ENCODE results near the gene GRIK4.

GRIK4 gene

DNA sequence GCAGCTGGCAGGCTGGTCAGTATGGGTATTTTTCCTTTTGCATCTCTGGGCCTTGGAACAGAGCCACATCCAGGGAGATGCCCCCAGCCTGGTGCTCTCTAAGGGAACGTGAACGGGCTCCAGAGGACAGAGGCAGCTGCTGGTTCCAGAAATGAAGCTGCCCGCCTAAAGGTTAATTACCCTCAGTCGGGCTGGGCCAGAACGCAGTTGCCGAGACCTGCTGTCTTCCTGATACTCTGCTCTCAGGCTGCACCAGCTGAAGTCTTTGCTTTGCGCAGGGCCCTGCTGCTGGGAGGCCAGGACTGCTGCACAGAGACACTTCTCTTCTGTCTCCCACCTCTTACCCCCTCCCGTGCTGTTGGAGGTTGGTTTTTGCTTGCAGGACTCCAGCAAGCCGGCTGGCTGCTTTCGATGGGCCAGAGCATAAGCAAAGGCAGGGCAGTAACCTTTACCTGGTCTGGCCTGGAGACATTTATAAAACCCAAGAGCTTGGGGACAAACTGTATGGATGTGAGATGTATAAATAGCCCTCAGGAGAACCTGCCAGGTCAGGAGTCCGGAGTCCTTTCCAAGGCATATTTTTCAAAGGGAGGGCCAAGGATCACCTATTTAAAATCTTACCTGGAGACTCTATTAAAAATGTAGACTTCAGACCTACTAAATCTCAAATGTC is 197.1 kb downstream of the GRIK4 start:
- no peak for DNase-seq (ENCODE audit: low read depth)

DNA sequence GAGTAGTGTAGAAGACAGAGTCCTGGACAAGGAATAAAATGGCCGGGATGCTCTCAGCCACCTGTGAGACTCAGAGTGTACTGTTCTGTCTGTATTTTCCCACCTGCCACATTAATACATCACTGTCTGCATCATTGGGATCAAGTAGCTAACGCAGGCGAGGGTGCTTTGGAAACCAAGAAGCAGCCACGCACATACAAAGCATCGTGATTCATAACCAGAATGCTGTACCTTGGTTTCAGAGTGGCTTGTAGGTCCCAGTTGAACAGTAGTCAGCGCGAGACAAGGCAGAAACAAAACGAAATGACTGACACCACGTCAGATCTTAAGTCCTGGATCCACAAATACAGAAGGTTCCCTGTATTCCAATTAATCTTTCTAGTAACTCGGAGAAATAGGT is 198.3 kb downstream of the GRIK4 start:
- DNase-seq (ENCODE audit: low read depth) = no peak

DNA sequence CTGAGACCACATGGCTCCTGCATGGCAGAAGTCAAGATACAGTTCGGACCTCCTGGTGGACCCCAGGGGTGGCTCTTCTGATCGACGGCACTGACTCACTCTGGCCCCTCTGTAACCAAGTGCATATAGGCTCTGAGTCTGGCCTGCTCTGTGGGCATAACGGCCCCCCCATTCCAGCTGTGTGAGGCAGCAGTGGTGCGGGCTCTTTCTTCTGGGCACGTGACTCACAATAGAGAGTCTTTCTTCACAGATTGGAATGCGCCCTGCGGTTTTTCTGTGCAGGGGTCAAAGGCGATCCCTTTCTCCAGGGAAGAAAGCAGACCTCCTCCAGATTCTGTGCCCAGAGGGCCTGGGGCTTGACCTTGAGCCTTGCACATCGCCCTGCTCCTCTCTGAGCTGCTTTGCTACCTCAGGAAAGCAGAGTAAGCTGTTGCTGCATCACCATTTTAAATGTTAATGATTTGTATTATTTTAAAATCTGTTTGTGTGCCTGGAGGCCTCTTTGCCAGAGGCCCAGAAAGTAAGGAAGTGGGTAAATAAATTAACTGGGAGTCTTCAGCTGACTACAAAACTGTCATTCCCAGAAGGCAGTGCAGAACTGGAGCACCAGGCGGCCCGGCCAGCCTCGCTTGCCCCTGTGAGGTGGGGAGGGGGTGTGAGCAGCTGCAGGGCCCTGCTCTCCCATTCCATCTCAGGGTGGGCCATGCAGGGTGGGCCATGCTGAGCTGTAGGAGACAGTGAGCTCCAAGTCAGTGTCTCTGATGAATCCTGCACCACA is 199.0 kb downstream of the GRIK4 start:
- no peak for DNase-seq (ENCODE audit: low read depth)

DNA sequence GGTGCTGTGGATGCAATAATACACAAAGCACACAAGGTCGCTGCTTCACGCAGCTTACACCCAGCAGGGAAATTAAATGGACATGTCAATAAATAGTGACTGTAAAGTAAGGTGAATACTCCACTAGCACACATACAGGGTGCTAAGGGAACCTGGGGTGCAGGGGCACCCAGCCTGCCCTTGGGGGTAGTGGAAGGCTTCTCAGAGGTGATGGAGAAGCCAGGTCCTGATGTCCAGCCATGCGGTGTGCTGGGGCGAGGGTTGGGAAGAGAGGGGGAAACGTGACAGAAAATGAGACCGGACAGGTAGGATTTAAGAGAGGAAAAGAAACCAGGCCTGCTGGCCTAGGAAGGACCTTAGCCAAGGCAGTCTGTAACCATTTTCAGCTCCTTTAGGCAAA is 200.5 kb downstream of the GRIK4 start:
- no peak for DNase-seq (ENCODE audit: low read depth)

DNA sequence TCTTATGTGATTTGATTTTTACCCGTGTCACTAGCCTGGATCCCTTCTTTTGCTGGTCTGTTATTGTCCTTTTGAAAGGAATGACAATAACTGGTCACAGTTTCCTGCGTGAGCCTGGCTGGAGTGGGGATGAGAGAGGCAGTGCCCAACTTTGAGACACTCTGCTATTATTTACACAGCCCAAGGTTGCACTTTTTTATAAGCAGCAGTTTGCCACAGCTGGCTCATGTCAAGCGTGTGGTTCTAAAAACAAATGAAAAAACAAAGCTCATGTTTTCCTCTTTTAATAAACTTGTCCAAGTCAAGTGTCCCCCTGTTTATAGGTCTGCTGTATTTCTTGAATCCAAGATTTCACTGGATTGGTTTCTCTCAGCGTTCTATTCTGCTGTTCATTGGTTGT is 201.3 kb downstream of the GRIK4 start:
- DNase-seq (ENCODE audit: low read depth) = no peak

DNA sequence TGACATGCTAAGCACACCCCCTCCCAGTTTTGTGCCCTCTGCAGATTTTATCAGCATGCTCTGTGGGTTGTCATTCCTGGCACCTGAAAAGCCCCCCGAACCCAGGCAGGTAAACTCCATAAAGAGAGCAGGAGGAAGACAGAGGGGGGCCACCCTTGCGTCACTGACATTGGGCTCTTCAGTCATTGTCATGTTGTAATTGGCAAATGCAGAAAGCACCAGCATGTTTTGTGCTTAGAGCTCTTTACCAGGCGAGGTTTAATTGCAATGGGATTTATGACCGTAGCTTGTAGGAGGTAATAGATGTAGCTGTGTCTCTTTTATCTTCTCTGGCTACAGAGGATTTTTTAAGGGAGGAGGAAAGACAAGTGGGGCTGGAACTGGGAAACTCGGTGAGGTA is 201.7 kb downstream of the GRIK4 start:
- DNase-seq (ENCODE audit: low read depth) = no peak

DNA sequence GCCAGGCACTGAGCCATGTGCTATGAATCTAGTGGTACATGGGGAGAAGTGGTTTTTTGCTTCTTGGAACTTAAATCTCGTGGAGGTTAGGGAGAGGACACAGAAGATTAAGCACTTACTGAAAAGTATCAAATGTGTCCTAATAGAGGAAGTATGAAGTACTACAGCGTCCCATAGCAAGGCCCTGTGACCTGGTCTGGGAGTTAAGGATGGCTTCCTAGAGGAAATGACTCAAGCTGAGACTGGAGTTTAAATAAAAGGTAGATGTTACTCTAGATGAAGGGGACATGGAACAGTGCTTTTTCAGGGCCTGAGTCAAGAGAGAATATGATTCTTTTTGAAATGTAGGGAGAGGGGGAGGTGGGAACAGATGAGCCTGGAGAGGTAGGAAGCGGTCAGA is 202.9 kb downstream of the GRIK4 start:
- no peak for DNase-seq (ENCODE audit: low read depth)

DNA sequence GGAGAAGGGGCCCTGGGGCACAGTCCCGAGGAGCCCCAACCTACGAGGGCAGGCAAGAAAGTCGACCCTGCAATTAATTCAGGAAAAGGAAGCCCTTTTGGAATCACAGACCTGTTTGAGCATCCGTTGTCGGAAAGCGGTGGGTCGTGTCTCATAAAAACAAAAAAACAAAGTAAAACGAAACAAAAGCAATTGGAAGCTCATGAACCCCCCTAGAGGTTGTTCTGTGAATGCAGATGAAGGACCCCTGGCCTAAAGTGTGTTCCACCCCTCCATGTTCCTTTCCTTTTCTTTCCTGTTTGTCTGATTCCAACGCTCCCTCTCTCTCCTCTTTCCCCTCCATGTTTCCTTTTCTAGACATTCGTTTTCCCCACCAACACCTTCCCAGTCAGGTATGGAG is 203.7 kb downstream of the GRIK4 start:
- no peak for DNase-seq (ENCODE audit: low read depth)

DNA sequence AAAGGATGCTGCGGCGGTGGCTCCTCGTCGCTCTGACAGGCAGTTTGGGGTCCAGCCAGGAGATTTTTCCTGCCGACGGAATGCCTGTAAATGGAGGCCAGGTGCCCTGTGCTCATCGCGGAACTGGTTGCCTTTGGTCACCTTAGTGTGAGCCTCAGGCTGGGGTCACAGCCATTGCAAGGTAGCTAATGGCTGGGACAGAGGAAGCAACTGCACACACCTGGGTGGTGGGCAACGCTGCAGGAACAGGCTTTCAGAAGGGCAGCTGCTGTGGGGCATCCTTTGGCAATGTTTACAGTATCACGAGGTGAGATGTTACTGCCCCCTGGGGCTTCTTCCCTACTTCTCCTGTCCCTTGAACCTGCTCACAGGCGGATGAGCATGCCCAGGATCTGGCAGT is 205.5 kb downstream of the GRIK4 start:
- no peak for DNase-seq (ENCODE audit: low read depth)

DNA sequence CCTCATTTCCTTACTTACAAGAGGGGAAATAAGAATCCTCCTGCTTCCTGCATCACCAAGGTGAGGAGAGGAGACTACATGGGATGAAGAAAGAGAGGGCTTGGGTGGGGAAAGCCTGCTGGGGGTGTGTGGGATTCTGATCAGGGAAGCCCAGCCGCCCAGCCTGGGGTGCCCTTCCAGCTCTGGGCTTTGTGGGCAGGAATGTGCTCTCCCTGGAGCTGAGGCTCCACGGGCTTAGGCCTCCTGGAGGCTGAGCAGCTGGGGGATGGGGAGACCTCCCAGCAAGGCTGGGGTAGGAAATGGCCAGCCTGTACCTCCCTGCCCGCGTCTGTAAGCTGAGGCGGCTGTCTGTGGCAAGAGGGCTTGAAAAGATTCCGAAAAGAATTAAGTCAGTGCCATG is 206.1 kb downstream of the GRIK4 start:
- DNase-seq (ENCODE audit: low read depth) = no peak

DNA sequence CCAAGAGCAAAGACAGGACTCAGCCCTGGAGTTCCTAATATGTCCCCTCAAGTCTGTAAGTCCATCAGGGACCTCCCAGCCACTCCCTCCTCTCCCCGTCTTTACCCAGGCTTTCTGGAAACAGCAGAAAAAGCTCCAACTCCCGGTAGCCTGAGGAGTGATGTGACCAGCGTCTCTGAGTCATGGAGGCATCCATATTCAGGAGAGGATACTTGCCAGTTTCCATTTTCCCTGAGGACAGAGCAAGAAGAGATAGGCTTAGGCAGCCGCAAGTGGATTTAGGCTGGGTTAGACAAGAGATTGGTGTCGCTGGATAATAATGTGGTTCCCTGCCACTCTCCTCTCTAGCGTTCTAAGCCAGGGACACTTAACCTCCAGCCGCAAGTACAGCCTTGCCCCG is 206.6 kb downstream of the GRIK4 start:
- DNase-seq (ENCODE audit: low read depth) = no peak

DNA sequence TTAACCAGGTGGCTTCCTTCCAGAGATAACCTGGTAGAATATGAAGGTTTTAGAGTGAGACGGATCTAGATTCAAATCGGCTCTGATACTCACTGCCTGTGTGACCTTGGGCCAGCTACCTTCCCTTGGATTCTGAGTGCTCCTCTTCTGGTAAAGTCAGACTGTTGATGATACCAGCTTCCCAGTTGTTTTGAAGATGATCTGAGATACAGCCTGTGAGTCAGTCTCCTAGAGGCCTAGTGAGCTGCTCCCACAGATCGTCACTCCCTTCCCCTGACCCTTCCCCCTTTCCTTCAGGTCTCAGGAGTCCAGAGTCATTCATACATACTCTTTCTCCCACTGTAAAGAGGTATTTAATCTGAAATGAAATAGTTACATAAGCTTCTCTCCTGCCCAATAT is 207.8 kb downstream of the GRIK4 start:
- no peak for DNase-seq (ENCODE audit: low read depth)

DNA sequence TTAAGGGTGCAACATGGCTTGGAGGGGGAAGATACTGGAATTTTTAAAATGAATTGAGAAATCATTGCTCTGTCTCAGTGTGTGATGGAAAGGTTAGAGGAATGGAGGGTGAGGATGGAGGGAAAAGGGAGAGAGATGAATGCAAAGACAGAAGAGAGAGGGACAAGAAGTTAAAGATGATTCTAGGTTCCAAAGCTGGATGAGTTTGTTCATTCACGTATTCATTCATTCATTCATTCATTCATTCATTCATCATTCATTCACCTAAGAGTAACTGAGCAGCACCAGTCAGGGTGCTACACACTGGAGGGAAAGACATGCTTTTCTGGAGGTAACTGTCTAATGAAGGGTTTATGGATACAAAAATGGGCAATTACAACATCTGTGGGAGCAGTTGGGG is 209.2 kb downstream of the GRIK4 start:
- DNase-seq (ENCODE audit: low read depth) = no peak

DNA sequence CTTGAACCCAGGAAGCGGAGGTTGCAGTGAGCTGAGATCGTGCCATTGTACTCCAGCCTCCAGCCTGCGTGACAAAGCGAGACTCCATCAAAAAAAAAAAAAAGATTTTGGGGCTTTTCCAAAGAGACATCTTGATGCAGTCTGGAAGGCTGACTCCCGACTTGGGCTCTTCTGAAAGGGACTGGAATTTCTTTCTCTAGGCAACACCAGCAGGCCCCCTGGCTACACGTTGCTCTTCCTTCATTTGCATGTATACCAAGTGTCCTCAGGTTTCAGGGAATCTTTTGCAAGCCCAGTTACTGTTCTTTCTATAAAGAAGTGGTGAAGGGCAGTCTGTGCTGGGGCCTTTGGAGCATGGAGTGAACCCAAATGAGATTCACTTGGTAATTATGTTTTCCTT is 211.0 kb downstream of the GRIK4 start:
- no peak for DNase-seq (ENCODE audit: low read depth)

DNA sequence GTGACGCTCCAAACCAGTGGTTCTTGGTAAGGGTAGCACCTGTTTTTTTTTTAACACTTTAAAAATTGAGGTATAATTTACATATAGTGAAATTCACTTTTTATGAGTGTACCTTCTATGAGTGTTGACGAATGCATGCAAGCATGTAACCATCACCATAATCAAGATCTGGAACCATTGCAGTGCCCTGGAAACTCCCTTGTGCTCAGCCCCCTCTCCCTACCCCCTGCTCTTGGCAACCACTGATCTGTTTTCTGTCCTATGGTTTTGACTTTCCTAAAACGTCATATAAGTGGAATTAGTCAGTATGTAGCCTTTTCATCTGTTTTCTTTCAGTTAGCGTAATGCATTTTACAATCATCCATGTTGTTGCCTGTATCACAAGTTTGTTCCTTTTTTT is 212.2 kb downstream of the GRIK4 start:
- DNase-seq (ENCODE audit: low read depth) = no peak

DNA sequence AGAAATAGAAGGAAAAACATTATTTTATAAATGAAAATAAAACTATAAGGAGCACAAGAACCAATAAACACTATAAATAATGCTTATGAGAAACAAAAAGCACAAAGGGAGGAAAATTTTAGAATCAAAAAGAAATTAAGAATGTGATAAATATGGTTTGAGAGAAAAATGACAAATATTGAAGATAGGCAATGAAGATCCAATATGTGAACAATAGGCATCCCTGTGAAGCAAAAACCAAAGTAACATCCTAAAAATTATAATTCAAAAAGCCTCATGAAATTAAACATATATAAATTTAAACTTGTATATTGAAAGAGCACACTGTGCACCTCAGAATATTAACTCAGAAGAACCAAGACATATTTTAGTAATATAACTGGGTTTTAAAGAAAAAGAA is 216.2 kb downstream of the GRIK4 start:
- DNase-seq (ENCODE audit: low read depth) = no peak

DNA sequence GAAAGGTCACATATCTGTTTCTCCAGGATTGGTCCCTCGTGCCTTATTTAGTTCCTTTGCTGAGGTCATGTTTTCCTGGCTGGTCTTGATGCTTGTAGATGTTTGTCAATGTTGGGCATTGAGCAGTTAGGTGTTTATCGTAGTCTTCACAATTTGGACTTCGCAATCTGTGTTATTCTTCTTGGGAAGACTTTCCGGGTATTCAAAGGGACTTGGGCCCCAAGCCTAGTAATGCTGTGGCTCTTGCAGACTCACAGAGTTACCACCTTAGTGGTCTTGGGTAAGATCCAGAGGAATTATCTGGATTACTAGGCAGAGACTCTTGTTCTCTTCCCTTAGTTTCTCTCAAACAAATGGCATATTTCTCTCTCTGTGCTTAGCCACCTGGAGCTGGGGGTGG is 223.5 kb downstream of the GRIK4 start:
- DNase-seq (ENCODE audit: low read depth) = no peak

DNA sequence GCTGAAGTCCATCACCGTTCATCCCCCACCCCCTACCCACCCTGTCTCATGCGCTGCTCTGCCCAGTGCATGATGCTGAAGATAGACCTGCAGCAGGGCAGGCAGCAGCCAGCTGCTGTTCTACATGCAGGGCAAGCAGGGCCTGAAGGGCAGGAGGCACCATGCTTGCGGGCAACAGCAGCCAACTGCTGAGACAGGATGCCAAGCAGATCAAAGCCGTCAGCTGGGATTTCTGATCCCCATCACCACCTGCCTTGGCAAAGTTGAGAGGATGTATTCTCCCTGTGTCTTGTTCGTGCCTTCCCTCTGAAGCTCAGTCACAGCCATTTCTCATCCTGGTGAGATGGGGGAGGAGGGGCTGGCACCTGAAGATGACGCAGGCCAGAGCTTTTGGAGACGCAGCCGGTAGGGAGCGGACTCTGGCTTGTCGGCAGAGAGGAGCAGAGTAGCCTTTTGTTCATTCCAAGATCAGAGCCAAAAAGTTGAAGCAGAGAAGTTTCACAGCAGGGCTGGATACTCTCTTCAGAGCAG is 227.0 kb downstream of the GRIK4 start:
- DNase-seq (ENCODE audit: low read depth) = no peak

DNA sequence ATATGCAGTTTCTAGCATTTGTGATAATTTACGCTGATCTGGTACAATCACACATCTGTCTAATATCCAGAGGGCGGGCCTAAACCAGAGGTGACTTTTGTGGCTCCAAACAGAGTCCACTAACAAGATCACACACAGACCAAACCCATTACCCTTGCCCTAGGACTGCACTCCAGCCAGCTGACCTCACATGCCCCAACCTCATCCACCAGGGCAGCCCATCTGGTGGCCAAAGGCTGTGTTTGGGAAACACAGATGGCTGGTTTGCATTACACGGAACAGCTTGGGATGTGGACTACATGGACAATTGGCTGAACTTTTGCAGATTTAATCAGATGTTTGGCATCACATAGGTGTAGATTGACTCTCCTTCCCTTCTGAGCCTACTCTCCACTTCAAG is 228.2 kb downstream of the GRIK4 start:
- no peak for DNase-seq (ENCODE audit: low read depth)

DNA sequence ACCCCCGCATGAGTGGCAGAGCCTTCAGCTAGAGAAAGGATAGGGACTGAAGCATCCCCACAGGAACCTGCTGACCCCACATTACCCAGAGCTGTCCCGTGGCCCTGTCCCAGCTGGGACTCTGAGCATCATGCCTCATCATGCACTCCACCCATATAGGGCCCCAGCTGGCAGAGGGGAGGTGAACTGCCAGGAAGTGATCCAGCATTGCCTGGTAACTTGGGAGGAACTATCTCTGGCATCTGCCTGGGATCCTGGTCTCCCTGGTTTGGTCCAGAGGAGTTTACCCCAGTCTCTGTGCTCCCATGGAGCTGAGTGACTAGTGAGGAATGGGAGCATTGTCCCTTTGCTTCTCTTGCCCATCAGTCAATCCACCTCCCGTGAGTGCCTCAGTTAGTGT is 228.8 kb downstream of the GRIK4 start:
- no peak for DNase-seq (ENCODE audit: low read depth)

DNA sequence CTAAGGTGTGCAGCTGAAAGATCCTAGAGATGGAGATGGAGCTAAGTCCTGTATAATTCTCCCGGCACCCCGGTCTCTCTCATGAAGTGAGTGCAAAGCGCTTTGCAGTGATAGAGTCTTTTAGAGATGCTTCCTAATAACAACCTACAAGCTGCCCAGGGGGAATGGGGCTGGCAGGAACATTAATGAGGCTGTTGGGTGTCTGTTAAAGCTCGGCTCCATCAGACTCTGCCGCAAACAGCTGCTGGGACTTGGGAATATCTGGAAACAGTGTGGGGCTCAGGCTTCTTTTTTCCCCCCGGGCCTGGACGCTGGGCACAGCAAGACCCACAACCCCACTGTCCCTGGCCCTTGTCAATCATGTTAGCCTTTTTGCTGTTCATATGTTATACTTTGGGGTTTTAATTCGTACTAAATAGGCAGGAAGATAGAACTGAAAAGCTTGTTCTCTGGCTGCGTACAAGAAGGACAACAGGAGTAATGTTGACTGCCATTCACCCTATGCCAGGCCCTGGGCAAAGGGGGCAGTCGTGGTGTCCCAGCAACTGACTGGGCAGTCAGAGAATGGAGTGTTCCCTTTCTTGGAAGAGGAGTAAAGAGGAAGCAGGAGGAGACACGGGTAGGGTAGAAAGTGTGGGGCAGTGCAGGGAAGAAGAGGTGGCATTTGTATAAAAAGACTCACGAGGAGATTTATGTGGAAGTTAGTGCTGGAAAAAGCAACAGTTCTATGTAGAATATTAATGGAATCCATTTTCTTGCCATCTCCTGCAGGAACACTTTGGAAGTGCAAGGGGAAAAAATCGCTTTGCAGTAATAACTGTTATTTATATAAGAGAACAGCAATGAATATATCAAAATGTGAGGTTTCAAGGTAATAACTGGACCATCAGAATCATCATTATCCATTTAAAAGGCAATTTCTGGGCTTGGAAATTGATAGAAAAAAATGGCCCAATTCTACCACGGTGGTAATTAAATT is 232.8 kb downstream of the GRIK4 start:
- no peak for DNase-seq (ENCODE audit: low read depth)

DNA sequence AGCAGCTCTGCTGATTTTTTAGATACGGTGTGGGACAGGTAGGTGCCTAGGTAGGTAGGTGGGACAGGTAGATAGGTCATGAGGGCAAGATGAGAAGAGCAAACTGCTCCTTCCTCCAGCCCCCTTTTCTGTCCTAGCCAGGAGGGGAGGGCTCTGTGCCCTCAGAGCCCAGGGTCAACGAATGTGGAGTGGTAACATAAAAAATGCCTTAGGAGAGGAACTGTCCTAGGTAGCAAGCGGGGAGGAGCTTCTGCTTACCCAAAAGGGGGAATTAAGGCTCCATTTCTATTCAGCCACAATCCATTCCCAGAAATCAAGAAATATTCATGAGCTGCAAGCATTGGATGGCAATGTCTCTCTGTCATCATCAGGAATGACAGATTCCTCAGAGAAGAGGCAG is 234.8 kb downstream of the GRIK4 start:
- DNase-seq (ENCODE audit: low read depth) = no peak

Data from CMK (cell line).